Loucy (cell line): ENCODE results near the gene RALGDS.

Source experiments
- H2AFZ ChIP-seq: fragments of 200-600 bp; sonication (generic); 2 replicates; pipeline ENCODE4 v1.6.0; 2016; ENCODE audit warnings: antibody characterized with exemption, mild to moderate bottlenecking, low read length, moderate library complexity
- H3F3A ChIP-seq: fragments of 200-600 bp; 2 replicates; pipeline ENCODE4 v1.6.0; 2016; ENCODE audit warnings: antibody characterized with exemption, low read depth, mild to moderate bottlenecking
- H3K27me3 ChIP-seq: fragments of 200-600 bp; sonication (generic); 2 replicates; pipeline ENCODE4 v1.6.1; 2014; ENCODE audit warnings: low read length, mild to moderate bottlenecking; ENCODE audit not compliant: insufficient read depth, poor library complexity, severe bottlenecking
- H3K36me3 ChIP-seq: fragments of 200-600 bp; sonication (generic); 2 replicates; pipeline ENCODE4 v1.6.1; 2016; ENCODE audit warnings: low read length; ENCODE audit not compliant: insufficient read depth
- H3K4me1 ChIP-seq: fragments of 200-600 bp; sonication (generic); 2 replicates; pipeline ENCODE4 v1.5.1; 2014; ENCODE audit warnings: low read length, mild to moderate bottlenecking; ENCODE audit not compliant: insufficient read depth, poor library complexity, severe bottlenecking
- H3K4me2 ChIP-seq: fragments of 200-600 bp; sonication (generic); 2 replicates; pipeline ENCODE4 v1.6.0; 2014; ENCODE audit warnings: antibody characterized with exemption, low read length, low read depth, mild to moderate bottlenecking; ENCODE audit not compliant: poor library complexity, severe bottlenecking
- H3K4me3 ChIP-seq: fragments of 200-600 bp; sonication (generic); 2 replicates; pipeline ENCODE4 v1.5.1; 2014; ENCODE audit warnings: low read length, mild to moderate bottlenecking, mixed read lengths; ENCODE audit not compliant: poor library complexity, severe bottlenecking
- H3K79me2 ChIP-seq: fragments of 200-600 bp; sonication (generic); 2 replicates; pipeline ENCODE4 v1.6.1; 2014; ENCODE audit warnings: low read length; ENCODE audit not compliant: insufficient read depth
- H3K9ac ChIP-seq: fragments of 200-600 bp; sonication (generic); 2 replicates; pipeline ENCODE4 v1.6.0; 2014; ENCODE audit warnings: mild to moderate bottlenecking, low read depth, low read length, moderate library complexity; ENCODE audit not compliant: poor library complexity, severe bottlenecking
- H3K9me2 ChIP-seq: fragments of 200-600 bp; sonication (generic); replicated peaks from 2 replicates; pipeline ENCODE4 v1.6.1; 2016; ENCODE audit warnings: low read depth, low read length, mixed read lengths
- H3K9me3 ChIP-seq: fragments of 200-600 bp; sonication (generic); 2 replicates; pipeline ENCODE4 v1.6.1; 2014; ENCODE audit warnings: mild to moderate bottlenecking, antibody characterized with exemption, low read length, low read depth; ENCODE audit not compliant: insufficient read depth
- H4K20me1 ChIP-seq: fragments of 200-600 bp; sonication (generic); 2 replicates; pipeline ENCODE4 v1.6.0; 2014; ENCODE audit warnings: antibody characterized with exemption, low read length, mild to moderate bottlenecking; ENCODE audit not compliant: insufficient read depth, poor library complexity, severe bottlenecking
- EZH2phosphoT487 ChIP-seq: fragments of 200-600 bp; IDR thresholded peaks from 2 replicates; pipeline ENCODE4 v1.6.1; 2018; ENCODE audit warnings: antibody characterized with exemption, mild to moderate bottlenecking, moderate library complexity, borderline replicate concordance
- TF ChIP-seq, protein P1 (sequence below): fragments of 200-600 bp; sonication (generic); conservative IDR thresholded peaks from 2 replicates; pipeline ENCODE4 v1.5.1; 2014; ENCODE audit warnings: mild to moderate bottlenecking, antibody characterized with exemption, low read length

Gene RALGDS

GRCh38 chr9:133140174-133140505, 19.1 kb upstream of the RALGDS start:
- Histone ChIP-seq H3K36me3 (no peaks in the 10 kb centered on the region; the same call in 1 of the 2 replicates), H3K79me2 (peaks cover 96% of the 10 kb centered on the region), H3K9me3 (no peaks in the 10 kb centered on the region), H3K9me2 (no peaks in the 10 kb centered on the region), H4K20me1 (peaks cover 81% of the 10 kb centered on the region), H3K9ac (no peak overlapping the region), H3K27me3 (no peaks in the 10 kb centered on the region), H2AFZ (no peak overlapping the region), H3F3A (0 out of 2 replicates have a peak, but pooled peaks cover 2% of the 10 kb centered on the region), H3K4me1 (peaks cover 36% of the 10 kb centered on the region), H3K4me3 (no peak overlapping the region), H3K4me2 (no peak overlapping the region)
- TF ChIP-seq, protein P1, sequence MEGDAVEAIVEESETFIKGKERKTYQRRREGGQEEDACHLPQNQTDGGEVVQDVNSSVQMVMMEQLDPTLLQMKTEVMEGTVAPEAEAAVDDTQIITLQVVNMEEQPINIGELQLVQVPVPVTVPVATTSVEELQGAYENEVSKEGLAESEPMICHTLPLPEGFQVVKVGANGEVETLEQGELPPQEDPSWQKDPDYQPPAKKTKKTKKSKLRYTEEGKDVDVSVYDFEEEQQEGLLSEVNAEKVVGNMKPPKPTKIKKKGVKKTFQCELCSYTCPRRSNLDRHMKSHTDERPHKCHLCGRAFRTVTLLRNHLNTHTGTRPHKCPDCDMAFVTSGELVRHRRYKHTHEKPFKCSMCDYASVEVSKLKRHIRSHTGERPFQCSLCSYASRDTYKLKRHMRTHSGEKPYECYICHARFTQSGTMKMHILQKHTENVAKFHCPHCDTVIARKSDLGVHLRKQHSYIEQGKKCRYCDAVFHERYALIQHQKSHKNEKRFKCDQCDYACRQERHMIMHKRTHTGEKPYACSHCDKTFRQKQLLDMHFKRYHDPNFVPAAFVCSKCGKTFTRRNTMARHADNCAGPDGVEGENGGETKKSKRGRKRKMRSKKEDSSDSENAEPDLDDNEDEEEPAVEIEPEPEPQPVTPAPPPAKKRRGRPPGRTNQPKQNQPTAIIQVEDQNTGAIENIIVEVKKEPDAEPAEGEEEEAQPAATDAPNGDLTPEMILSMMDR, result no peak
- no peak for TF ChIP-seq EZH2phosphoT487

DNA sequence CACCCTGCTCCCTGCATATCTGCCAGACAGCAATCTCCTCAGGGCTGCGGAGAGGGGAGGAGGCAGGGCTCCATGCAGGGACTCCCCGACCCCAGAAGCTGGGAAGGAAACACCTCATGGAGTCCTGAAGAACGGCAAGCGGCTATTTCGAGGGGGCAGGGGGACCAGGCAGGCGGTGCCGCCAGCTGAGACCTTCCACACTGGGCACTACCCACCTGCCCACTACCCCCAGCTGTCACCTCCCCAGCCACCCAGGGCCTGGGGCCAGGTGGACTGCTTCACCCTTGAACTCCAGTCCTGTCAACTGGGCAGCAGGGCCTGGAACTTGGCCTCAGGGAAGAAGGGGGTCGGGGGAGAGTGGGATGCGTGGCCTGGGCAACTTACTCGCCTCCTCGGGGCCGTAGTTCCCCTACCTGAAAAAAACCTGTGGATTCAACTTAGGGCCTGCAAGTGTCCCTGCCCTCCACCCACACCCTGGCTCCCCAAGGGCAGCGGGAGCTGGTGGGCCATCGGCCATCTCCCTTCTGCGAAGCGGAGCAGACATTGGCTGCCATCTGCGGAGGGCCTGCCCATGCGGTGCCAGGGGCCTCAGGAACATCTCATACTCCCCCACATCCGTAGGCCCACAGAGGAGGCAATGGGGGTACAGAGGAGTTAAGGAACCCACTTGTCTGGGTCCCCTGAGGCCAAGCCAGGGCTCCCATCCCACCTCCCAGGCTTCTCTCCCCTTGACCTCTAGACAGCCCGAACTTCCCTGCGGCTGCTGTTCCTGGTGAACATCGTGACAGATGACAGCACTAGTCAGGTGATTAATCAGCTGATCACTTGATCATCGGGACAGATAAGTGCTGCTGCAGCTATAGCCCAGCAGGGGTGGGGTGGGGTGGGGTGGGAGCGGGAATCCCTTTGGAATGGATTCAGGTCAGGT, 18.5 kb upstream of the RALGDS start:
- H4K20me1 ChIP-seq, result peaks cover 81% of the 10 kb centered on the region
- H3F3A ChIP-seq, result 0 out of 2 replicates have a peak, but pooled peaks cover 2% of the 10 kb centered on the region
- TF ChIP-seq, protein P1, result no peak
- no peak for TF ChIP-seq EZH2phosphoT487
- no peaks in the 10 kb centered on the region for H3K9me2 ChIP-seq
- H3K4me1 ChIP-seq, result peaks cover 36% of the 10 kb centered on the region
- H3K9ac ChIP-seq, result no peak overlapping the region
- no peak overlapping the region for H3K4me2 ChIP-seq
- no peak overlapping the region for H2AFZ ChIP-seq
- H3K79me2 ChIP-seq, result peaks cover 96% of the 10 kb centered on the region
- no peaks in the 10 kb centered on the region; the same call in 1 of the 2 replicates for H3K36me3 ChIP-seq
- H3K27me3 ChIP-seq, result no peaks in the 10 kb centered on the region
- H3K9me3 ChIP-seq, result no peaks in the 10 kb centered on the region
- H3K4me3 ChIP-seq, result no peak overlapping the region

- Histone ChIP-seq H2AFZ (no peak overlapping the region), H3K9ac (no peak overlapping the region), H3K4me2 (no peak overlapping the region), H3K79me2 (peaks cover 99% of the 10 kb centered on the region), H3K4me1 (peaks cover 36% of the 10 kb centered on the region), H3K9me2 (no peaks in the 10 kb centered on the region), H3K27me3 (no peaks in the 10 kb centered on the region), H3K9me3 (no peaks in the 10 kb centered on the region), H3K36me3 (no peaks in the 10 kb centered on the region; the same call in 1 of the 2 replicates), H3F3A (no peaks in the 10 kb centered on the region), H4K20me1 (peaks cover 86% of the 10 kb centered on the region), H3K4me3 (no peak overlapping the region)
- TF ChIP-seq, protein P1, result no peak
- TF ChIP-seq EZH2phosphoT487, result no peak
Observed at GRCh38 chr9:133137451-133138231, 16.6 kb upstream of the RALGDS start.
